Measurements from ENCODE around the gene DDX17. TPM values are rescaled to one million over a fixed set of nuclear protein-coding genes. Genes with fewer than 3 reads are reported as not detected.

The DDX17 gene
- total RNA-seq, 1 experiment from 2014 or later = 399 TPM

DNA sequence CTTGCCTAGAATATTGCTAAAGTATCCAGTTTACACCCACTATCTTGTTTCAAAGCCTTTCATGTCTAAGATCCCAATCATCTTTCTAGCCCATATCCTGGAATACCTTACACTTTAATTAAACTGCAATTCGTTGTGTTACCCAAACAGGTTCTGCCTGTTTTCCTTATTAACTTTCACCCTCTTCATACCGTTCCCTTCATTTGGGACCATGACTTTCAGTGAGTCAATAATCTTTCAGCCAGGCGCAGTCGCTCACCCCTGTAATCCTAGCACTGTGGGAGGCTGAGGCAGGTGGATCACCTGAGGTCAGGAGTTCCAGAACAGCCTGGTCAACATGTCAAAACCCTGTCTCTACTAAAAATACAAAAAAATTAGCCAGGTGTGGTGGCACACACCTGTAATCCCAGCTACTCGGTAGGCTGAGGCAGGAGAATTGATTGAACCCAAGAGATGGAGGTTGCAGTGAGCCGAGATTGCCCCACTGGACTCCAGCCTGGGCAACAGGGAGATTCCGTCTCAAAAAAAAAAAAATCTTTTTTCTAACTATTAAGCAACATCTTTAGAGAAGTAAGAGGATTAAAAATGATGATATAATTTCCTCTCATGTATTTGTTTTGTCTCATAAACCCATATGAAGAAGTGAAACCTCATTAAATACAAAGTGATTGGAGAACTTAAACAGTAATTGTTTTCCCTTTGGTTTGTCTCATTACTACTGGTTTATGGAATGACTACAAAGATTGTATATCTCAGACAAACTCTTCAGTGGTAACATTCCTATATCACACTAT, 43.2 kb upstream of the DDX17 start (continued):
- TF ChIP-seq, protein P1, sequence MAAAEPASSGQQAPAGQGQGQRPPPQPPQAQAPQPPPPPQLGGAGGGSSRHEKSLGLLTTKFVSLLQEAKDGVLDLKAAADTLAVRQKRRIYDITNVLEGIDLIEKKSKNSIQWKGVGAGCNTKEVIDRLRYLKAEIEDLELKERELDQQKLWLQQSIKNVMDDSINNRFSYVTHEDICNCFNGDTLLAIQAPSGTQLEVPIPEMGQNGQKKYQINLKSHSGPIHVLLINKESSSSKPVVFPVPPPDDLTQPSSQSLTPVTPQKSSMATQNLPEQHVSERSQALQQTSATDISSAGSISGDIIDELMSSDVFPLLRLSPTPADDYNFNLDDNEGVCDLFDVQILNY (CRISPR knock-in tag; IDR thresholded peaks at IDR 0.05) = no peak
- no peak for TF ChIP-seq NFE2L1 (CRISPR knock-in tag; IDR thresholded peaks at IDR 0.05)

DNA sequence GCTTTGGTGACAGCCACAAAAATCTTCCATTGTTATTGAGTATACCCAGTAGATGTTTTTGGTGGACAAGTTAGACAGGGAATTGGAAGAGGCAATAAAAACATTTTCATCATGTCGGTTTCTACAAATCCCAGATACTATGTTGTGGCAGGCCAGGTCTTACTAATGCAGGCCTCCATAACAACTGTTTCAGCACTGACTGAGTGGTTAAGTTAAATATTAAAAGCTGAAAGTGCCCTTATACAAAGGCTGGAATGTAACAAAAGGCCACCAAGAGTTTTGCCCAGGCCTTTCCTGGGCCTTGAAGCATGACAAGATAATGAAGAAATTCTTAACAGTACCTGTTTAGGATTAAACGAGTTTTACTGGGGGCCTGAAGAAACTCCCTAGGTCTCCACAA, 34.6 kb upstream of the DDX17 start:
- TF ChIP-seq, protein P2, sequence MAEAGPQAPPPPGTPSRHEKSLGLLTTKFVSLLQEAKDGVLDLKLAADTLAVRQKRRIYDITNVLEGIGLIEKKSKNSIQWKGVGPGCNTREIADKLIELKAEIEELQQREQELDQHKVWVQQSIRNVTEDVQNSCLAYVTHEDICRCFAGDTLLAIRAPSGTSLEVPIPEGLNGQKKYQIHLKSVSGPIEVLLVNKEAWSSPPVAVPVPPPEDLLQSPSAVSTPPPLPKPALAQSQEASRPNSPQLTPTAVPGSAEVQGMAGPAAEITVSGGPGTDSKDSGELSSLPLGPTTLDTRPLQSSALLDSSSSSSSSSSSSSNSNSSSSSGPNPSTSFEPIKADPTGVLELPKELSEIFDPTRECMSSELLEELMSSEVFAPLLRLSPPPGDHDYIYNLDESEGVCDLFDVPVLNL (CRISPR knock-in tag; IDR thresholded peaks at IDR 0.05; ENCODE audit: borderline replicate concordance, low read depth) = no peak
- no peak for TF ChIP-seq ZBTB21 (CRISPR knock-in tag; IDR thresholded peaks at IDR 0.05; ENCODE audit: borderline replicate concordance)
- no peak for TF ChIP-seq SMAD4 (CRISPR knock-in tag; IDR thresholded peaks at IDR 0.05)
- TF ChIP-seq, protein P3, sequence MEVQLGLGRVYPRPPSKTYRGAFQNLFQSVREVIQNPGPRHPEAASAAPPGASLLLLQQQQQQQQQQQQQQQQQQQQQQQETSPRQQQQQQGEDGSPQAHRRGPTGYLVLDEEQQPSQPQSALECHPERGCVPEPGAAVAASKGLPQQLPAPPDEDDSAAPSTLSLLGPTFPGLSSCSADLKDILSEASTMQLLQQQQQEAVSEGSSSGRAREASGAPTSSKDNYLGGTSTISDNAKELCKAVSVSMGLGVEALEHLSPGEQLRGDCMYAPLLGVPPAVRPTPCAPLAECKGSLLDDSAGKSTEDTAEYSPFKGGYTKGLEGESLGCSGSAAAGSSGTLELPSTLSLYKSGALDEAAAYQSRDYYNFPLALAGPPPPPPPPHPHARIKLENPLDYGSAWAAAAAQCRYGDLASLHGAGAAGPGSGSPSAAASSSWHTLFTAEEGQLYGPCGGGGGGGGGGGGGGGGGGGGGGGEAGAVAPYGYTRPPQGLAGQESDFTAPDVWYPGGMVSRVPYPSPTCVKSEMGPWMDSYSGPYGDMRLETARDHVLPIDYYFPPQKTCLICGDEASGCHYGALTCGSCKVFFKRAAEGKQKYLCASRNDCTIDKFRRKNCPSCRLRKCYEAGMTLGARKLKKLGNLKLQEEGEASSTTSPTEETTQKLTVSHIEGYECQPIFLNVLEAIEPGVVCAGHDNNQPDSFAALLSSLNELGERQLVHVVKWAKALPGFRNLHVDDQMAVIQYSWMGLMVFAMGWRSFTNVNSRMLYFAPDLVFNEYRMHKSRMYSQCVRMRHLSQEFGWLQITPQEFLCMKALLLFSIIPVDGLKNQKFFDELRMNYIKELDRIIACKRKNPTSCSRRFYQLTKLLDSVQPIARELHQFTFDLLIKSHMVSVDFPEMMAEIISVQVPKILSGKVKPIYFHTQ (CRISPR knock-in tag; IDR thresholded peaks at IDR 0.05) = no peak
- no peak for TF ChIP-seq IRF2 (CRISPR knock-in tag; IDR thresholded peaks at IDR 0.05; ENCODE audit: borderline replicate concordance, low read depth)
- TF ChIP-seq, protein P4, sequence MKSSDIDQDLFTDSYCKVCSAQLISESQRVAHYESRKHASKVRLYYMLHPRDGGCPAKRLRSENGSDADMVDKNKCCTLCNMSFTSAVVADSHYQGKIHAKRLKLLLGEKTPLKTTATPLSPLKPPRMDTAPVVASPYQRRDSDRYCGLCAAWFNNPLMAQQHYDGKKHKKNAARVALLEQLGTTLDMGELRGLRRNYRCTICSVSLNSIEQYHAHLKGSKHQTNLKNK (CRISPR knock-in tag; IDR thresholded peaks at IDR 0.05) = no peak
- TF ChIP-seq SMAD3 (CRISPR knock-in tag; IDR thresholded peaks at IDR 0.05; ENCODE audit: borderline replicate concordance) = no peak
- no peak for TF ChIP-seq NFATC4 (CRISPR knock-in tag; IDR thresholded peaks at IDR 0.05)
- TF ChIP-seq, protein P5, sequence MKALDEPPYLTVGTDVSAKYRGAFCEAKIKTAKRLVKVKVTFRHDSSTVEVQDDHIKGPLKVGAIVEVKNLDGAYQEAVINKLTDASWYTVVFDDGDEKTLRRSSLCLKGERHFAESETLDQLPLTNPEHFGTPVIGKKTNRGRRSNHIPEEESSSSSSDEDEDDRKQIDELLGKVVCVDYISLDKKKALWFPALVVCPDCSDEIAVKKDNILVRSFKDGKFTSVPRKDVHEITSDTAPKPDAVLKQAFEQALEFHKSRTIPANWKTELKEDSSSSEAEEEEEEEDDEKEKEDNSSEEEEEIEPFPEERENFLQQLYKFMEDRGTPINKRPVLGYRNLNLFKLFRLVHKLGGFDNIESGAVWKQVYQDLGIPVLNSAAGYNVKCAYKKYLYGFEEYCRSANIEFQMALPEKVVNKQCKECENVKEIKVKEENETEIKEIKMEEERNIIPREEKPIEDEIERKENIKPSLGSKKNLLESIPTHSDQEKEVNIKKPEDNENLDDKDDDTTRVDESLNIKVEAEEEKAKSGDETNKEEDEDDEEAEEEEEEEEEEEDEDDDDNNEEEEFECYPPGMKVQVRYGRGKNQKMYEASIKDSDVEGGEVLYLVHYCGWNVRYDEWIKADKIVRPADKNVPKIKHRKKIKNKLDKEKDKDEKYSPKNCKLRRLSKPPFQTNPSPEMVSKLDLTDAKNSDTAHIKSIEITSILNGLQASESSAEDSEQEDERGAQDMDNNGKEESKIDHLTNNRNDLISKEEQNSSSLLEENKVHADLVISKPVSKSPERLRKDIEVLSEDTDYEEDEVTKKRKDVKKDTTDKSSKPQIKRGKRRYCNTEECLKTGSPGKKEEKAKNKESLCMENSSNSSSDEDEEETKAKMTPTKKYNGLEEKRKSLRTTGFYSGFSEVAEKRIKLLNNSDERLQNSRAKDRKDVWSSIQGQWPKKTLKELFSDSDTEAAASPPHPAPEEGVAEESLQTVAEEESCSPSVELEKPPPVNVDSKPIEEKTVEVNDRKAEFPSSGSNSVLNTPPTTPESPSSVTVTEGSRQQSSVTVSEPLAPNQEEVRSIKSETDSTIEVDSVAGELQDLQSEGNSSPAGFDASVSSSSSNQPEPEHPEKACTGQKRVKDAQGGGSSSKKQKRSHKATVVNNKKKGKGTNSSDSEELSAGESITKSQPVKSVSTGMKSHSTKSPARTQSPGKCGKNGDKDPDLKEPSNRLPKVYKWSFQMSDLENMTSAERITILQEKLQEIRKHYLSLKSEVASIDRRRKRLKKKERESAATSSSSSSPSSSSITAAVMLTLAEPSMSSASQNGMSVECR (CRISPR knock-in tag; IDR thresholded peaks at IDR 0.05; ENCODE audit: borderline replicate concordance) = no peak
- TF ChIP-seq NR1H2 (CRISPR knock-in tag; IDR thresholded peaks at IDR 0.05) = no peak
- H3K27ac Mint-ChIP-seq = no peak overlapping the region
- peaks cover 2% of the 10 kb centered on the region; the same call in 1 of the 2 replicates for H3K4me1 Mint-ChIP-seq
- H3K9me3 Mint-ChIP-seq = peaks cover 27% of the 10 kb centered on the region
- CTCF ChIA-PET = interaction anchor here (1.8 kb wide), 1 partner anchor 106 kb away, joined by 5 read pairs; no protein-coding TSS in a partner anchor
- no peak overlapping the region for H3K4me3 Mint-ChIP-seq
- H3K36me3 Mint-ChIP-seq = peaks cover 10% of the 10 kb centered on the region
- peaks cover 3% of the 10 kb centered on the region; the same call in 1 of the 2 replicates for H3K27me3 Mint-ChIP-seq (ENCODE audit: low read depth)
- DNase-seq (ENCODE audit: low spot score) = no peak
- ATAC-seq = no peak
- POLR2A ChIA-PET = no interaction called here

Data from WTC11 (cell line).